MM.1S (cell line): Measurements from ENCODE around the gene PRR15.
"Not testable (repeated sequence)": the region's sequence is repeated elsewhere in the genome, so short reads cannot be mapped to it uniquely, and the experiment has no call there.

Experiments
- DNase-seq: peaks from one replicate; pipeline ENCODE4 v3.0.0-alpha.2; 2015
- H2AFZ ChIP-seq: fragments of 300-600 bp; sonication (generic); 2 replicates; pipeline ENCODE4 v1.6.0; 2016; ENCODE audit warnings: antibody characterized with exemption, low read length
- H3F3A ChIP-seq: fragments of 300-600 bp; sonication (generic); 2 replicates; pipeline ENCODE4 v1.6.1; 2016; ENCODE audit warnings: mild to moderate bottlenecking, antibody characterized with exemption, low read length, moderate library complexity, mixed read lengths; ENCODE audit not compliant: insufficient read depth
- H3K27ac ChIP-seq: fragments of 300-600 bp; sonication (generic); 2 replicates; pipeline ENCODE4 v1.5.1; 2016; ENCODE audit warnings: mild to moderate bottlenecking, low read length
- H3K27me3 ChIP-seq: fragments of 300-600 bp; sonication (generic); replicated peaks from 2 replicates; pipeline ENCODE4 v1.6.0; 2016; ENCODE audit warnings: low read length; ENCODE audit not compliant: insufficient read depth
- H3K36me3 ChIP-seq: fragments of 300-600 bp; sonication (generic); replicated peaks from 2 replicates; pipeline ENCODE4 v1.6.1; 2016; ENCODE audit warnings: mild to moderate bottlenecking, low read length, mixed read lengths; ENCODE audit not compliant: insufficient read depth
- H3K4me1 ChIP-seq: fragments of 300-600 bp; sonication (generic); 2 replicates; pipeline ENCODE4 v1.6.1; 2016; ENCODE audit warnings: low read length, mixed read lengths
- H3K4me2 ChIP-seq: fragments of 300-600 bp; sonication (generic); 2 replicates; pipeline ENCODE4 v1.6.0; 2016; ENCODE audit warnings: low read depth, low read length
- H3K4me3 ChIP-seq: fragments of 300-600 bp; sonication (generic); 2 replicates; pipeline ENCODE4 v1.5.1; 2016; ENCODE audit warnings: low read length, mixed read lengths
- H3K79me2 ChIP-seq: fragments of 300-600 bp; sonication (generic); 2 replicates; pipeline ENCODE4 v1.6.1; 2016; ENCODE audit warnings: mixed run types, low read length, mixed read lengths
- H3K9ac ChIP-seq: fragments of 300-600 bp; sonication (generic); 2 replicates; pipeline ENCODE4 v1.6.1; 2016; ENCODE audit warnings: low read length, mixed read lengths
- H3K9me2 ChIP-seq: fragments of 300-600 bp; sonication (generic); replicated peaks from 2 replicates; pipeline ENCODE4 v1.6.1; 2016; ENCODE audit warnings: mild to moderate bottlenecking, low read length, mixed read lengths; ENCODE audit not compliant: insufficient read depth
- H3K9me3 ChIP-seq: fragments of 300-600 bp; sonication (generic); replicated peaks from 2 replicates; pipeline ENCODE4 v1.6.1; 2016; ENCODE audit warnings: mild to moderate bottlenecking, low read length, mixed read lengths; ENCODE audit not compliant: insufficient read depth
- H4K20me1 ChIP-seq: fragments of 300-600 bp; sonication (generic); 2 replicates; pipeline ENCODE4 v1.6.1; 2016; ENCODE audit warnings: mild to moderate bottlenecking, low read length, moderate library complexity, mixed read lengths; ENCODE audit not compliant: insufficient read depth
- EZH2 ChIP-seq: fragments of 300-600 bp; sonication (generic); optimal IDR thresholded peaks from 2 replicates; pipeline ENCODE3; 2017; ENCODE audit warnings: low read depth, mild to moderate bottlenecking, antibody characterized with exemption, low read length, mixed read lengths
- EZH2phosphoT487 ChIP-seq: fragments of 300-600 bp; sonication (generic); IDR thresholded peaks from 2 replicates; pipeline ENCODE4 v1.6.1; 2018; ENCODE audit warnings: antibody characterized with exemption, low read length
- TF ChIP-seq, protein P1 (sequence below): fragments of 300-600 bp; sonication (generic); IDR thresholded peaks from 2 replicates; pipeline ENCODE4 v1.5.1; 2016; ENCODE audit warnings: antibody characterized with exemption, low read length, mixed read lengths

Gene PRR15

GRCh38 chr7:29523728-29524127 lies 39.9 kb upstream of the PRR15 start:
- H3K4me3 ChIP-seq, result no peak overlapping the region
- TF ChIP-seq EZH2phosphoT487 (no peak), EZH2 (no peak)
- TF ChIP-seq, protein P1, sequence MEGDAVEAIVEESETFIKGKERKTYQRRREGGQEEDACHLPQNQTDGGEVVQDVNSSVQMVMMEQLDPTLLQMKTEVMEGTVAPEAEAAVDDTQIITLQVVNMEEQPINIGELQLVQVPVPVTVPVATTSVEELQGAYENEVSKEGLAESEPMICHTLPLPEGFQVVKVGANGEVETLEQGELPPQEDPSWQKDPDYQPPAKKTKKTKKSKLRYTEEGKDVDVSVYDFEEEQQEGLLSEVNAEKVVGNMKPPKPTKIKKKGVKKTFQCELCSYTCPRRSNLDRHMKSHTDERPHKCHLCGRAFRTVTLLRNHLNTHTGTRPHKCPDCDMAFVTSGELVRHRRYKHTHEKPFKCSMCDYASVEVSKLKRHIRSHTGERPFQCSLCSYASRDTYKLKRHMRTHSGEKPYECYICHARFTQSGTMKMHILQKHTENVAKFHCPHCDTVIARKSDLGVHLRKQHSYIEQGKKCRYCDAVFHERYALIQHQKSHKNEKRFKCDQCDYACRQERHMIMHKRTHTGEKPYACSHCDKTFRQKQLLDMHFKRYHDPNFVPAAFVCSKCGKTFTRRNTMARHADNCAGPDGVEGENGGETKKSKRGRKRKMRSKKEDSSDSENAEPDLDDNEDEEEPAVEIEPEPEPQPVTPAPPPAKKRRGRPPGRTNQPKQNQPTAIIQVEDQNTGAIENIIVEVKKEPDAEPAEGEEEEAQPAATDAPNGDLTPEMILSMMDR, result no peak
- H3K4me2 ChIP-seq, result no peak overlapping the region
- no peaks in the 10 kb centered on the region for H3K27me3 ChIP-seq
- H3K9me3 ChIP-seq, result no peaks in the 10 kb centered on the region
- H3F3A ChIP-seq, result no peaks in the 10 kb centered on the region
- no peaks in the 10 kb centered on the region for H3K9me2 ChIP-seq
- no peak overlapping the region for H2AFZ ChIP-seq
- no peaks in the 10 kb centered on the region for H3K4me1 ChIP-seq
- H3K36me3 ChIP-seq, result no peaks in the 10 kb centered on the region
- no peak overlapping the region for H3K27ac ChIP-seq
- H3K9ac ChIP-seq, result no peak overlapping the region
- no peaks in the 10 kb centered on the region for H3K79me2 ChIP-seq
- H4K20me1 ChIP-seq, result no peaks in the 10 kb centered on the region
- DNase-seq, result no peak

- no peak overlapping the region for H3K4me2 ChIP-seq
- H3K79me2 ChIP-seq, result no peaks in the 10 kb centered on the region
- H3K9me3 ChIP-seq, result no peaks in the 10 kb centered on the region
- no peaks in the 10 kb centered on the region for H3K27me3 ChIP-seq
- no peak overlapping the region for H3K4me3 ChIP-seq
- no peak overlapping the region for H2AFZ ChIP-seq
- no peaks in the 10 kb centered on the region for H4K20me1 ChIP-seq
- TF ChIP-seq EZH2phosphoT487, result no peak
- TF ChIP-seq, protein P1, result no peak
- no peak for TF ChIP-seq EZH2
- H3K36me3 ChIP-seq, result no peaks in the 10 kb centered on the region
- no peaks in the 10 kb centered on the region for H3K9me2 ChIP-seq
- H3K9ac ChIP-seq, result no peak overlapping the region
- H3F3A ChIP-seq, result no peaks in the 10 kb centered on the region
- H3K27ac ChIP-seq, result no peak overlapping the region
- no peak for DNase-seq
- H3K4me1 ChIP-seq, result no peaks in the 10 kb centered on the region
Measured at GRCh38 chr7:29527505-29528108, 36.0 kb upstream of the PRR15 start.

DNA sequence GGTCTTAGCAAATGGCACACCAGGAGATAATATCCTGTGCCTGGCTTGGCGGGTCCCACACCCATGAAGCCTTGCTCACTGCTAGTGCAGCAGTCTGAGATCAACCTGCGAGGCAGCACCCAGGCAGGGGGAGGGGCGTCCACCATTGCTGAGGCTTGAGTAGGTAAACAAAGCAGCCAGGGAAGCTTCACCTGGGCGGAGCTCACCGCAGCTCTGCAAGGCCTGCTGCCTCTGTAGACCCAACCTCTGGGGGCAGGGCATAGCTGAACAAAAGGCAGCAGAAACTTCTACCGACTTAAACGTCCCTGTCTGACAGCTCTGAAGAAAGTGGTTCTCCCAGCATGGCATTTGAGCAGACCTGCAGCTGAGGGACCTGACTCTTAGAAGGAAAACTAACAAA lies 35.1 kb upstream of the PRR15 start:
- not testable (repeated sequence) for H2AFZ ChIP-seq, DNase-seq, H3K27ac ChIP-seq

DNA sequence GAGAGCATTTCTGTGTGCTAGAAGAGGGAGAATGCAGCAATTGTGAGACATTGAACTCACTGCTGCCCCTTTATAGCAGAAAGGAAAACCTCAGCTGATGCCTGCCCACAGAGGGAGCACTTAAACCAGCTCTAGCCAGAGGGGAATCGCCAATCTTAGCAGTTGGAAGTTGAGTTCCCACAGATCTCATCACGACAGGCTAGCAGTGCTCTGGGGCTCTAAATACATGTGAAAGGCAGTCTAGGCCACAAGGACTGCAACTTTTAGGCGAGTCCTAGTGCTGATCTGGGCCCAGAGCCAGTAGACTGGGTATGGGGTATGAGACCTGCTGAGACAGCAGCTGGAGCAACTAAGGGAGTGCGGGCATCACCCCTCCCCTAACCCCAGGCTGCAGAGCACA lies 25.2 kb upstream of the PRR15 start:
- Histone ChIP-seq H2AFZ (no peak overlapping the region), H3K79me2 (no peaks in the 10 kb centered on the region), H3K9me3 (no peaks in the 10 kb centered on the region), H3K4me1 (no peaks in the 10 kb centered on the region), H3F3A (no peaks in the 10 kb centered on the region), H4K20me1 (no peaks in the 10 kb centered on the region), H3K27me3 (no peaks in the 10 kb centered on the region), H3K4me3 (no peak overlapping the region), H3K27ac (no peak overlapping the region), H3K4me2 (no peak overlapping the region), H3K9me2 (no peaks in the 10 kb centered on the region), H3K36me3 (no peaks in the 10 kb centered on the region), H3K9ac (no peak overlapping the region)
- no peak for TF ChIP-seq EZH2
- DNase-seq, result no peak

More for the DNA sequence above, 35.1 kb upstream of the PRR15 start:
- not testable (repeated sequence) for H3F3A ChIP-seq, H3K27me3 ChIP-seq, H3K36me3 ChIP-seq, H4K20me1 ChIP-seq, H3K79me2 ChIP-seq, H3K9me2 ChIP-seq, H3K9me3 ChIP-seq, H3K4me2 ChIP-seq, H3K4me3 ChIP-seq, H3K4me1 ChIP-seq, H3K9ac ChIP-seq
